Activated CD8-positive, alpha-beta memory T cell treated with anti-CD3 and anti-CD28 coated beads for 36 hours (primary cell): ENCODE data around the gene ABLIM2. TPM values are rescaled to one million over a fixed set of nuclear protein-coding genes. Genes with fewer than 3 reads are reported as not detected.
"Not testable (repeated sequence)": the region's sequence is repeated elsewhere in the genome, so short reads cannot be mapped to it uniquely, and the experiment has no call there.

Experiments used
- CTCF ChIA-PET: fragments of 350-600 bp; sonication (Branson Sonifier 250); formaldehyde crosslinking; loops from one replicate; lab custom pipeline; 2021; ENCODE audit warnings: antibody characterized with exemption; lab: Charles Lee
- POLR2A ChIA-PET: fragments of 350-600 bp; sonication (Branson Sonifier 250); formaldehyde crosslinking; loops from one replicate; lab custom pipeline; 2021; ENCODE audit warnings: antibody characterized with exemption; lab: Charles Lee
- total RNA-seq, 2 experiments: library from RNA; stranded (reverse); gene quantifications; one replicate each; pipeline ENCODE4 v1.2.3, GENCODE V29; 2021

Gene ABLIM2
- total RNA-seq, 2 experiments from 2014 or later = 0.32 to 0.63 TPM

DNA sequence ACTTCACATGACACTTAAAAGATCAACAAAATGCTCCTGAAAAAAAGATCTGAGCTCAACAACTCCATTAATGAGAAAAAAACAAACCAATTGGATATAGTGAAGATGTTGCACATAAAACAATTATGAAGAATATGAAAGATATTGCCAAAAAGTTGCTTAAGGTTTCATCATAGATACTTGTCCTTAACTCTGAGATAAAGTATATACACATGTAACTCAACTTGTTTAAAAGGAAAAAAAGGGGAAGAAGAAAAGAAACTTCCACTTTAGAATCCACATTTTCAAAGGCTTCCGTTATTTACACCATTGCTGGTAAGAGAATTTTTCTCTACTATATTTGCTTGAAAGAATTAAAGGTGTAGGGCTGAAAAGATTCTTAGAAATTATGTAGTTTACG, 221.6 kb downstream of the ABLIM2 start:
- CTCF ChIA-PET = interaction anchor here (0.7 to 2.1 kb wide), 4 partner anchors 9 to 45 kb away, joined by 3 to 5 read pairs (median 3); no protein-coding TSS in a partner anchor
- POLR2A ChIA-PET = no interaction called here

DNA sequence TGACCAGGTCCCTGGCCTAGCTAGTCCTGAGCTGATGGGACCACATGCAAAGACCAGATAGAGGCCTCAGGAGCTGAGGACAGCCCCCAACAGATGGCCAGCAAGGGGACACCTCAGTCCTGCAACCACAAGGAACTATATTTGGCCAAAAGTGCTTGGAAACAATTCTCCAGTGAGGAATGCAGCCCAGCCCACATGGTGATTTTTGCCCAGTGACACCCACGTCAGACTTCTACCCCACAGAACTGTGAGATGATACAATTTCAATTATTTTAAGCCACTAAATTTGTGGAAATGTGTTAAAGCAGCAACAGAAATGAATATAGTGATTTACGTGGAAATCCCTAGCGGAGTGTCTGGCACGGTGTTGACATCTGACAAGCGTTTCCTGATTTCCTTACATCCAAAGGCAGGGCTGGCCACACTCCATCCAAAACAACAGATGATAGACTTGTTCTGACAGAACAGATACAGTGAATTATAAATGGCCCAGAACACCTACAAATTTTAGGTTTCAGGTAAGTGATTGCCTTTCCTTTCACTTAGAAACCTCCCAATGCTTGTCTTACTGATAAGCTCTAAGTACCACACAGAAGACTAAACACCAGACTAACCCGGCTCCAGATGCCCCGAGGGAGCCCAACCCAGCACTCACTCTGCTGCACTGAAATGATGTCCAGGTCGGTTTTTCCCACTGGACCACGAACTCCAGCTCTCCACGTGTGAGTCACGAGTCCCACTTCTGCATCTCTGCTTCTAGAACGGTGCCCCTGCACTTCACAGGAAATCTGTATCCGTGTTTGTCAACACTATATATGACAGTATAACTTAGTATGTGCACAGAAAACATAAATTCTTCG, 224.7 kb downstream of the ABLIM2 start:
- CTCF ChIA-PET = no interaction called here

DNA sequence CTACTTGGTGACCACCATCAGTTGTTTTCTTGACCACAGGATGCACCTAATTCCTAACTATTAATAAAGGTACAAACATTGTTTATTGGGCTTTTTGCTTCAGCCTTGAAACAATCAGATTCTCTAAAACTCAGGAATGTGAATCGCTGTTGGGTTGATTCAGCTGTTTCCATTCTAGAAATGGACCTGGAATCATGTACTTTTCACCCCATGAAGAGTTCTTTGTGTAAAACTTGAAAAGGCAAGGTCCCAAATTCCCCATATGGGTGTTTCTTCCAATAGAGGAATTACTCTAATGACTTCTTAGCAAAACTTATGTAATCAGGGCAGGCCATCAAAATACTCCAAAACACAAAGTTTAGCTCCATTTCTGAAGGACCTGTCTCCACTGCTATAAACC, 226.3 kb downstream of the ABLIM2 start:
- ChIA-PET POLR2A (no interaction called here), CTCF (no interaction called here)

More for the DNA sequence above, 224.7 kb downstream of the ABLIM2 start:
- POLR2A ChIA-PET = no interaction called here

DNA sequence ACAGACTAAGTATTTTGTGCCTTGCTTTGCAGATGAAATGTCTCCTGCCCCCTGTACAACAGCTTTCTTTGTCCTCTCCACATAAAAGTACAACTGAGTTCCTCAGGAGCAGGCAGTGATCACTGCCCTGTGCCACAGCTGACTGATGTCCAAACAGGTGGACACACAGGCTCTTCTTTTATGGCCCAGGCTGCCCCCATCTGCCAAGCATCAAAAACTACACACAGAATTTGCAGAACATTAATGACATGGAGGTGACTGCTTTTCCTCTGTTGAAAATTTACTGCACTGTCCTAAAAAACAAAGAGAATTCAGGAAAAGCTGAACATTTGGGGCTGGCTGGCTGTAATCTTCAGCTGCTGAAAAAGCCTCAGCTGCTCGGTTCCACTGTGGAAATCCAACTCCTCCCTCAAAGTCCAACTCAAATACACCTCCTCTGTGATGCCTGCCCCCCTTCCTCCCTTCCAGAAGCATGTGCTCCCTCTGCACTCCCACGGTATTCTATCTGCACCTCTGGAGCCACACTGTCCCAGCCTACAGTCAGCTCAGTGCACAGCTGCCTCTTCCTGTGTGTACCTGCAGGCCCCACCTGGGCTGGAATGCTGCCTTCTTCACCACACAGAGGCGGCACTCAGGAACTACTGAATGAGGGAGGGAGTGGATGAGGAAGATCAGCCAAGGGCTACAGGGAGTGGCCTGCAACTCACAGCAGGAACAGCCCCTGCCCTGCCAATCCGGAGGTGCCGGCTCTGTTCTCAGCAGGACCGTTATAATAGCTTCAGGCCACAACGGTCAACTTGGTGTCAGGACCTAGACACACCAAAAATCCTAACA, 229.3 kb downstream of the ABLIM2 start:
- ChIA-PET POLR2A (no interaction called here), CTCF (interaction anchor here (2.0 kb wide), 1 partner anchor 51 kb away, joined by 5 read pairs; no protein-coding TSS in a partner anchor)

DNA sequence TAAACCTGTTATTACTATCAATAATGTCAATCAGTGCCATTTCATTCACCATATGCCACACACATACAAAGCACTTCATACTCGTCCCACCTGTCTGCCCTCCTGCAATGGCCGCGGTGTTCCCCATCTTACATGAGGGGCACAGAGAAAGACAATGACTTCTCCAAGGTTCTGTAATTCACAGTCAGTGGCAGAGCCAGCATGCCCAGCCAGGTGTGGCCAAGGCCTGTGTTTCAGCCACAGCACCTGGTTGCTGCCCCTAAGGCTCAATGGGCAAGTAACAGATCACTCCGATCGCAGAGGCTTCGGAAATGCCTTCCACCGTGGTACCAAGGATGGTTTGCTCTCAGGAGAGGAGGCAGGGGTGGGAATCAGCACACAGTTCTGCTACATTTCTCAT, 229.9 kb downstream of the ABLIM2 start:
- POLR2A ChIA-PET = no interaction called here
- CTCF ChIA-PET = no interaction called here

DNA sequence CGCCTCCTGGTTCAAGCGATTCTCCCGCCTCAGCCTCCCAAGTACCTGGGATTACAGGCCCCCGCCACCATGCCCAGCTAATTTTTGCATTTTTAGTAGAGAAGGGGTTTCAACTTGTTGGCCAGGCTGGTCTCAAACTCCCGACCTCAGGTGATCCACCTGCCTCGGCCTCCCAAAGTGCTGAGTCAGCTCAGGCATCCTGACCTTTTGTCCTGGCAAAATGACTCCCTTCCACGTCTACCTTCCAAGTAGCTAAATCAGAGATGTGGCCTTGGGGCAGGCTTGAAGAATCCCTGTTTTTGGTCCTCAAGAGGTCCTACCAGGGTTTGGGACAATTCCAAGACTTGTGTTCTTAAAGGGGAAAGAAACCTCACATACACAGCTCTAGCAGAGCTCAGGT, 231.8 kb downstream of the ABLIM2 start:
- POLR2A ChIA-PET = no interaction called here
- CTCF ChIA-PET = interaction anchor here (1.3 to 2.1 kb wide), 3 partner anchors 20 to 123 kb away, joined by 3 to 4 read pairs (median 3); no protein-coding TSS in a partner anchor

DNA sequence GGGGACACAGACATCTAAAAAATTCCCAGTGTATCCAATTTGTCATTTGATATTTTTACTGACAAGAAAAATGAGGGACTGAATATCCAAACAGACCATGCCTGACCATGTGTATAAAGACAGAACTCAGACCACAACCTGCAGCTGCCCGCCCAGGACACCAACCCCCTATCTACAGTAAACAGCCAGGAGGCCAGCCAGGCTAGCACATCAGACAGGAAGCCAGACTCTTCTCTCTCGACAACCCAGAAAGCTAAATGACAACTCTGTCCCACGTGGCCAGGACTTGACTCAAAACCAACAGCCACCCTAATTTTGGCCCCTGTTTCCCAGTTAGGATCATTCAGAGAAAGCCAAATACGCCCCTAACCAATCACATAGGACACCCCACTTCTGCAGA, 234.0 kb downstream of the ABLIM2 start:
- CTCF ChIA-PET = no interaction called here

DNA sequence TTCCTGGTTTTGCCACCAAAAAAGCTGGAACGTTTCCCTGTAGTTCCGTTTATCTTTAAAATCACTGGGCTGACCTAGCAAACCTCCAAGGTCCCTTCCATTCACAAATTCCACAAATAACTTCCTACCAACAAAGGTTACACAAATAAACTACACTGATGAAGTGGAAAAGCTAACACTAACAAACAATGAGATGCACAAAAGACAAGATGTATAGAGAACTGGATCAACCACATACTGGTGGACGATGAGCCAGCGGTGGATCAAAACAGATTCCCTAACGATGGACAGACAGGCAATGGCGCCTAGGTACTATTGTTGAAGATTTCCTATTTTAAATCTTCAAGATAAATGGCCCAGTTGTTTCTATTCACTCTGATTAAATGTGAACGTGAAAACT, 234.4 kb downstream of the ABLIM2 start:
- ChIA-PET POLR2A (no interaction called here), CTCF (no interaction called here)

More for the DNA sequence above, 234.0 kb downstream of the ABLIM2 start:
- POLR2A ChIA-PET = no interaction called here

DNA sequence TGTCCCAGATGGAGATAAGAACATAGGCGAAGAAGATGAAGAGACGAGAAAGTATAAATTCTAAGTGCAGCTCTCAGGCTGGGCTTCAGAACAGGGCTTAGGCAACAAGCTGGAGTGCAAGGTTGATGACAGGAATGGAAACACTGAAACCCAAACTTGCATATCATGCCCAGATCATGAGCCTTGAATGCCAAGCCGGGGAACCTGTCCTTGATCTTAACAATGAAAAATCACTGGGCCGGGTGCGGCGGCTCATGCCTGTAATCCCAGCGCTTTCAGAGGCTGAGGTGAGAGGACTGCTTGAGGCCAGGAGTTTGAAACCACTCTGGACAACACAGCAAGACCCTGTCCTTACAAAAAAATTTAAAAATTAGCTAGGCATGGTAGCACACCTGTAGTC, 236.1 kb downstream of the ABLIM2 start:
- CTCF ChIA-PET = no interaction called here
- POLR2A ChIA-PET = no interaction called here

DNA sequence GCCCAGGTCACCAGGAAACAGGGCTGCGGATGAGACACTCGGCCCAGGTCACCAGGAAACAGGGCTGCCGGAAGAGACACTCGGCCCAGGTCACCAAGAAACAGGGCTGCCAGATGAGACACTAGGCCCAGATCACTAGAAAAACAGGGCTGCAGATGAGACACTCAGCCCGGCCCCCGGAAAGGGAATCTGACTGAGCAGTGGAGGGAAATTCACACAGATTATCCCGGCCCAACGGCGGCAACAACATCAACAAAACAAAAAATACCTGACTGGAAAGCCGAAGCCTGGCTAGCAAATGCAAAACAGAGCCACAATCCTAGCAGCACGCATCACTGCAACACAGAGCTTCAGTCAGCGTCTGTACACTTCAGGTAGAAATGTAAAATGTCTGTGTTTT, 239.6 kb downstream of the ABLIM2 start:
- ChIA-PET CTCF (no interaction called here), POLR2A (no interaction called here)

DNA sequence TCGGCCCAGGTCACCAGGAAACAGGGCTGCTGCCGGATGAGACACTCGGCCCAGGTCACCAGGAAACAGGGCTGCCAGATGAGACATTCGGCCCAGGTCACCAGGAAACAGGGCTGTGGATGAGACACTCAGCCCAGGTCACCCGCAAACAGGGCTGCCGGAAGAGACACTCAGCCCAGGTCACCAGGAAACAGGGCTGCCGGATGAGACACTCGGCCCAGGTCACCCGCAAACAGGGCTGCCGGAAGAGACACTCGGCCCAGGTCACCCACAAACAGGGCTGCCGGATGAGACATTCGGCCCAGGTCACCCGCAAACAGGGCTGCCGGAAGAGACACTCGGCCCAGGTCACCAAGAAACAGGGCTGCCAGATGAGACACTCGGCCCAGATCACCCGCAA, 240.4 kb downstream of the ABLIM2 start:
- CTCF ChIA-PET, POLR2A ChIA-PET: not testable (repeated sequence)

DNA sequence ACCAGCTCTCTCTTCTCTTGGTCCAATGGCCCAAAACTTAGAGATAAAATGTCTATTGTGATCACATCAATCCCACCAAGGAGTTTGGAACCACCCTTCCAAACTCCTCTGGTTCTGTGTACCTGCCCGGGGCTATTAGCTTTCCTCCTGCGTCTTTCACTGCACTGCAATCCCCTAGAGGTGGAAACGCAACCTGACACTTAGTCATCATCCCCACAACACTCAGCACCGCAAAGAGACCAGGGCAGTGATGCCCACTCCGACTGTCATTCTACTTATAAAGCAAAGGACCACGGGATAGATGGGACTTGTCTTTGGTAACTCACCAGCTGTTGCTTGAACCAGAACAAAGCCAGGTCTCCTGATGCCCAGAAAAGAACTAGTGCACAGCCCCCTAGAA, 240.9 kb downstream of the ABLIM2 start:
- POLR2A ChIA-PET = no interaction called here
- CTCF ChIA-PET = interaction anchor here (1.0 kb wide), 1 partner anchor 42 kb away, joined by 3 read pairs; no protein-coding TSS in a partner anchor

DNA sequence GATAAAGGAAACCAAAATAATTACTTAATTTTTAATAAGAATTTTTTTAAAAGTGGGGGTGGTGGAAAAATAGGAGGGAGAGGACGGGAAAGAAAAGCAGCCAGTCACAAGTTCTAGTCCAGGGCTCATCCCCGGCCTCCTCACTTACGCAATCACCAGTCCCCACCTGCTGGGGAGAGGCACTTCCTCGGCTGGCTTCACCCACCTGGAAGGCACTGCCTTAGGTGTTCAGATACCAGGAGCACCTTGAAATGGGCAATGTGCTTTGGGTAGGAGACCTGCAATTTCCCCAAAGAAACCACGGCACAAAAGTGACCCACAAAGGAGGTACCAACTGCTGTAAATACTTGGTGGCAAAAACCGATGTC, 242.8 kb downstream of the ABLIM2 start:
- ChIA-PET CTCF (no interaction called here), POLR2A (no interaction called here)

Other genes with a start within 250 kb of the ABLIM2 start
- 10 to 100 TPM; 18.1 to 18.7 TPM for gene AFAP1, start 219.0 kb downstream of the ABLIM2 start, total RNA-seq
- 1 to 10 TPM; 5.9 to 6.0 TPM for gene SH3TC1, start 40.5 kb upstream of the ABLIM2 start, total RNA-seq
- gene HTRA3, start 110.9 kb upstream of the ABLIM2 start, total RNA-seq = not detected